HAP-1 (cell line): Measurements from ENCODE around the gene H1-8.
"Not testable (repeated sequence)": the region's sequence is repeated elsewhere in the genome, so short reads cannot be mapped to it uniquely, and the experiment has no call there.

Source experiments
- DNase-seq, 2 experiments: peaks; one replicate each; pipeline ENCODE4 v3.0.0-alpha.2; 2016 to 2020; ENCODE audit warnings: low spot score in 2 of 2
- H3K27me3 ChIP-seq: fragments of 250-450 bp; sonication (Bioruptor Pico); 2 replicates; pipeline ENCODE4 v1.5.1; 2020; ENCODE audit warnings: low read depth, mild to moderate bottlenecking, moderate library complexity
- H3K36me3 ChIP-seq: fragments of 250-450 bp; sonication (Bioruptor Pico); replicated peaks from 2 replicates; pipeline ENCODE4 v1.5.1; 2020; ENCODE audit warnings: mild to moderate bottlenecking
- H3K4me1 ChIP-seq: fragments of 250-450 bp; sonication (Bioruptor Pico); 2 replicates; pipeline ENCODE4 v1.5.1; 2020; ENCODE audit warnings: mild to moderate bottlenecking
- H3K4me3 ChIP-seq: fragments of 250-450 bp; sonication (Bioruptor Pico); 2 replicates; pipeline ENCODE4 v1.5.1; 2020; ENCODE audit warnings: mild to moderate bottlenecking, moderate library complexity
- H3K9me3 ChIP-seq: fragments of 250-450 bp; sonication (Bioruptor Pico); 2 replicates; pipeline ENCODE4 v1.5.1; 2020; ENCODE audit warnings: mild to moderate bottlenecking, moderate library complexity
- in situ Hi-C: fragments of 300-500 bp; cut with MboI; formaldehyde crosslinking; loops from 3 replicates; pipeline ENCODE4 v1.14.3; 2020; ENCODE audit warnings: low sequenced_read_pairs, inconsistent platforms, mixed read lengths

H1-8 gene

DNA sequence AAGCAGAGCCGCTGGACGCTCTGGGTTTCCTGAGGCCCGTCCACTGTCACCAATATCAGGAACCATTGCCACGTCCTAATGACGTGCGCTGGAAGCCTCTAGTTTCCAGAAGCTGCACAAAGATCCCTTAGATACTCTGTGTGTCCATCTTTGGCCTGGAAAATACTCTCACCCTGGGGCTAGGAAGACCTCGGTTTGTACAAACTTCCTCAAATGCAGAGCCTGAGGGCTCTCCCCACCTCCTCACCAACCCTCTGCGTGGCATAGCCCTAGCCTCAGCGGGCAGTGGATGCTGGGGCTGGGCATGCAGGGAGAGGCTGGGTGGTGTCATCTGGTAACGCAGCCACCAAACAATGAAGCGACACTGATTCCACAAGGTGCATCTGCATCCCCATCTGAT lies 11.3 kb upstream of the H1-8 start:
- no peak overlapping the region for H3K4me3 ChIP-seq
- no peaks in the 10 kb centered on the region for H3K36me3 ChIP-seq
- in situ Hi-C loops, result no loop called here
- no peak for DNase-seq
- no peaks in the 10 kb centered on the region for H3K9me3 ChIP-seq
- no peaks in the 10 kb centered on the region for H3K27me3 ChIP-seq
- no peaks in the 10 kb centered on the region for H3K4me1 ChIP-seq

- no peaks in the 10 kb centered on the region for H3K36me3 ChIP-seq
- no peak overlapping the region for H3K4me3 ChIP-seq
- no peaks in the 10 kb centered on the region for H3K9me3 ChIP-seq
- in situ Hi-C loops, result no loop called here
- no peaks in the 10 kb centered on the region for H3K4me1 ChIP-seq
- DNase-seq, result no peak
- no peaks in the 10 kb centered on the region for H3K27me3 ChIP-seq
These were observed 10.7 kb upstream of the H1-8 start for GRCh38 chr3:129532261-129532660.

- no peaks in the 10 kb centered on the region for H3K4me1 ChIP-seq
- no peaks in the 10 kb centered on the region for H3K9me3 ChIP-seq
These were observed 9.6 kb upstream of the H1-8 start for GRCh38 chr3:129533406-129533805.

GRCh38 chr3:129534428-129535027 lies 8.4 kb upstream of the H1-8 start:
- no peak for DNase-seq
- in situ Hi-C loops, result no loop called here
- Histone ChIP-seq H3K36me3 (no peaks in the 10 kb centered on the region), H3K4me1 (no peaks in the 10 kb centered on the region), H3K27me3 (no peaks in the 10 kb centered on the region), H3K4me3 (no peak overlapping the region), H3K9me3 (no peaks in the 10 kb centered on the region)

More at GRCh38 chr3:129533406-129533805, 9.6 kb upstream of the H1-8 start:
- no peaks in the 10 kb centered on the region for H3K36me3 ChIP-seq
- no peak overlapping the region for H3K4me3 ChIP-seq
- no peak for DNase-seq
- in situ Hi-C loops, result no loop called here
- no peaks in the 10 kb centered on the region for H3K27me3 ChIP-seq

DNA sequence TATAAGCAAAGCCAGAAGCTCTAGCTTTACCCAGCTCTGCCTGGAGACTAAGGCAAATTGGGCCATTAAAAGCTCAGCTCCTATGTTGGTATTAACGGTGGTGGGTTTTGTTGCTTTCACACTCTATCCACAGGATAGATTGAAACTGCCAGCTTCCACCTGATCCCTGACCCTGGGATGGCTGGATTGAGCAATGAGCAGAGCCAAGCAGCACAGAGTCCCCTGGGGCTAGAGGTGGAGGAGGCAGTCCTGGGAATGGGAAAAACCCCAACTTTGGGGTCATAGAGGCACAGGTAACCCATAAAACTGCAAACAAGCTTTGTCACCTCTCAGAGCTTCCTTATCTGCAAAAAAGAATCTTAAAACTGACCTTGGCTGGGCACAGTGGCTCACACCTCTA lies 7.9 kb upstream of the H1-8 start:
- Histone ChIP-seq H3K4me1 (no peaks in the 10 kb centered on the region), H3K36me3 (no peaks in the 10 kb centered on the region), H3K27me3 (no peaks in the 10 kb centered on the region), H3K4me3 (no peak overlapping the region), H3K9me3 (no peaks in the 10 kb centered on the region)
- DNase-seq, result no peak
- in situ Hi-C loops, result no loop called here

- DNase-seq, result no peak
- Histone ChIP-seq H3K4me3 (no peak overlapping the region), H3K36me3 (no peaks in the 10 kb centered on the region), H3K9me3 (no peaks in the 10 kb centered on the region), H3K4me1 (no peaks in the 10 kb centered on the region), H3K27me3 (no peaks in the 10 kb centered on the region)
- in situ Hi-C loops, result no loop called here
These were observed 6.7 kb upstream of the H1-8 start for GRCh38 chr3:129536374-129536667.

DNA sequence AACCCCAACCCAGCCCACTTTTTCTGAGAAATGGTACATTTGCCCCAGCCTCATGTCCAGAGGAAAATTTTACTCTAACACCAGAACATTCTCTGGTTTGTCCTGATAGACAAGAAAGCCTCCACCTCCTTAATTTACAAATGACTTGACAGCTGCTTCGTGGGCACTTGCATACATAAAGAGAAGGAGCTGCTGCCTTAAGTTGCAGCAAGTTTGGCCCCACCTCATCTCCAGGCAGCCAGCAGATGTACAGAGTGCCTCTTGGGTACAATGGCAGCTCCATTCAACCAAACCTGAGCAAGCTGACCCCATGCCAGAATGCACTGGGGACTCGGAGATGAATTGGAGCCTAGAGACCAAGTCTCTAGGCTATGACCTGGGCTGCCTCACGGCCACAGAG lies 6.2 kb upstream of the H1-8 start:
- Histone ChIP-seq H3K9me3 (no peaks in the 10 kb centered on the region), H3K4me1 (no peaks in the 10 kb centered on the region), H3K4me3 (no peak overlapping the region), H3K27me3 (no peaks in the 10 kb centered on the region), H3K36me3 (no peaks in the 10 kb centered on the region)
- in situ Hi-C loops, result no loop called here
- no peak for DNase-seq

DNA sequence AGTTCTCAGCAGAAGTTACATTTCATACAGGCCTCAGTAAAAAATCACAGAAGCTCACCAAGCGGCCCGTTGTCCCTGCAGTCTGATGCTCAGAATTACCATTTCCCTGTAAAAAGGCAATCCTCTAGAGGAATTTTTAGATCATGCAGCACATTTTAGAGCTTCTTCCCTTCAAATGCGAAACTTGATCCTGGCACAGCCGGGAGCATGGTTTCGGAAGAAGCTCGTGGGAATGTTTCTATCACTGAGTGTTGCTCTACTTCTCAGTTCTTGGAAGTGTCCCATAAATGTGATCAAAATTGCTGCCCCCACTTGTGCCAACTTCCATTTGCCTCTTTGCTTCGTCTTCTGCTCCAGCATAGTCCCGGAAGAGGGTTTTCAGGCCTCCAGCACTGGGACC lies 3.8 kb upstream of the H1-8 start:
- Histone ChIP-seq H3K4me3 (no peak overlapping the region), H3K27me3 (no peaks in the 10 kb centered on the region), H3K36me3 (no peaks in the 10 kb centered on the region), H3K9me3 (no peaks in the 10 kb centered on the region), H3K4me1 (no peaks in the 10 kb centered on the region)
- in situ Hi-C loops, result no loop called here
- no peak for DNase-seq

DNA sequence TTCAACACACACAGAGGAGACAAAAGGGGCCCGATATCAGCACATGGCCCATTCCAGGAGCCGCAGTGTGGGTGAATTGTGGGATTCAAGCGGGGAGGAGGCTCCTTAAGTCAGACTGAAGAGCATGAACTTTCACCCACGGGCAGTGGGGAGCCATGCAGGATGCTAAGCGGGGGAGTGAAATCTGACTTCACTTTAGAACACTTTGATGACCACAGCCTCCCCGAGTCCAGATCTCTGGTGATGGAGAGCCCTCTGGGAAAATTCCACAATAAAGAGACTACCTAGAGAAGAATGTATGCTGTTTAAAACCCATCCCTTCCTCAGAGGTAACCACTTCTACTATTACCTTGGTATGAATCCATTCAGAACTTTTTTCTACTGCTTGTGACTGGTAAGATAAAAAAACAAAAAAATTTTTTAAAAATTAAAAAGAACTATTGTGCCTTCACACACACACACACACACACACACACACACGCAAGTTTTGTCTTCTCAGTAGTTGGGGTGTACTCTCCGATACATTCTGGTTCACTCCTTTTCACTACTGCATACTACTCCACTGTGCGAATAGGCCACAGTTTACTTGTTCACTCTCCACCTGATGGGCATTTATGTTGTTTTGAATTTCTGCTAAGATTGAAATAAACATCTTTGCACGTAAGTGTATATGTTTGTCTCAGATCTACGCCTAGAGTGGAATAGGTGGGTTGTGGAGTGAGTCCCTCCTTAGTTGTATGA lies 2.0 kb upstream of the H1-8 start:
- no peak for DNase-seq
- in situ Hi-C loops, result no loop called here
- Histone ChIP-seq H3K27me3 (no peaks in the 10 kb centered on the region), H3K36me3 (no peaks in the 10 kb centered on the region), H3K4me3 (no peak overlapping the region), H3K9me3 (no peaks in the 10 kb centered on the region), H3K4me1 (no peaks in the 10 kb centered on the region; the same call in 1 of the 2 replicates)

DNA sequence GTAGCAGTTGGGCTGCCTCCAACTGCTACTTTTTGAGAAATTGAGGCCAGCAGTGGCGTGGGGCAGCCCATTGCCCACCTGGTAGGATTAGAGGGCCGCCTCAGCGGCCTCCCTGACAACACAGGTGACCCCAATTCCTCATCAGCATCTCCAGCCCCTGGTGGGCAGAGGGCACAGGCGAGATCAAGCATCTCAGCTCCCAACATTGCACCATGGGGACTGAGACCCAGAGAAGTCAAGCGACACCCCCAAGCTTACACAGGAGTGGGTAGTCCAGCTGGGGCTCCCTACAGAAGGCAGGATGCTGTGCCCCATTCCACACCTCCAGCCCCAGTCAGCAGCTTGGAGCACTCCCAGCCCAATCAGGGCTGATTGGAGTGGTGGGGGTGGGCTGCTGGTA lies 228 bp upstream of the H1-8 start:
- no peaks in the 10 kb centered on the region for H3K9me3 ChIP-seq
- no peak for DNase-seq
- in situ Hi-C loops, result no loop called here

DNA sequence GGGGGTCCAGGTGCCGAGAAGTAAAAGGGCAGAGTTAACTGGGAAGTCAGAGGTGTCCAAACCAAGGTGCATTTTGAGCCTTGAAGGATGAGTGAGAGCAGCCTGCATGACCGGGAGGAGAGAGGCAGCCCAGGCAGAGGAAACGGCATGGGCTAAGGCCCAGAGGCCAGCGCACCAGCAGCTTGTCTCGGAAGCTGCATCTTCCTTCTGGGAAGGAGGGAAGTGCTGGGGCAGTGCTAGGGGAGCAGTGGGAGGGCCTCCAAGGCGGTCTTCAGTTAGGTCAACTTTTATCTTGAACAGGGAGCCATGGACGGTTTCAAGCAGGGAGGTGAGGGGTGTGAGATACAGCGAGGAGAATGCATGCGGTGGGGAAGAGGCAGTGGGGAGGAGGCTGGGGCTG lies 1.0 kb downstream of the H1-8 start:
- in situ Hi-C loops, result no loop called here
- Histone ChIP-seq H3K9me3 (no peaks in the 10 kb centered on the region), H3K4me1 (no peaks in the 10 kb centered on the region; the same call in 1 of the 2 replicates), H3K4me3 (no peak overlapping the region), H3K27me3 (no peaks in the 10 kb centered on the region), H3K36me3 (no peaks in the 10 kb centered on the region)
- DNase-seq, result no peak

More for the DNA sequence above, 228 bp upstream of the H1-8 start:
- Histone ChIP-seq H3K36me3 (no peaks in the 10 kb centered on the region), H3K4me1 (no peaks in the 10 kb centered on the region; the same call in 1 of the 2 replicates), H3K4me3 (no peak overlapping the region), H3K27me3 (no peaks in the 10 kb centered on the region)

DNA sequence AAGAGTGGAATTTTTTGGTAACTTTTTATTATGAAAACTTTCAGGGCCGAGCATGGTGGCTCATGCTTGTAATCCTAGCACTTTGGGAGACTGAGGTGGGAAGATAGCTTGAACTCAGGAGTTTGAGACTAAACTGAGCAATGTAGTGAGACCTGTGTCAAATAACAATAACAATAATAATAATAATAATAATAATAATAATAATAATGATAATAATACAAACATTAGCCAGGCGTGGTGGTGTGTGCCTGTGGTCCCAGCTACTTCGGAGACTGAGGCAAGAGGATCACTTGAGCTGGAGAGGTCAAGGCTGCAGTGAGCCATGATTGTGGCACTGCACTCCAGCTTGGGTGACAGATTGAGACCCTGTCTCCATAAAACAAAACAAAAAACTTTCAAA lies 3.0 kb downstream of the H1-8 start:
- H3K36me3 ChIP-seq, H3K27me3 ChIP-seq, H3K4me3 ChIP-seq, in situ Hi-C loops, H3K4me1 ChIP-seq, DNase-seq, H3K9me3 ChIP-seq: not testable (repeated sequence)

GRCh38 chr3:129547241-129547640 lies 4.3 kb downstream of the H1-8 start:
- H3K4me1 ChIP-seq, result no peaks in the 10 kb centered on the region; the same call in 1 of the 2 replicates
- H3K9me3 ChIP-seq, result no peaks in the 10 kb centered on the region
- no peak overlapping the region for H3K4me3 ChIP-seq
- no peak for DNase-seq
- in situ Hi-C loops, result no loop called here
- no peaks in the 10 kb centered on the region for H3K36me3 ChIP-seq
- H3K27me3 ChIP-seq, result no peaks in the 10 kb centered on the region

- Histone ChIP-seq H3K4me3 (no peak overlapping the region), H3K4me1 (no peaks in the 10 kb centered on the region; the same call in 1 of the 2 replicates), H3K27me3 (no peaks in the 10 kb centered on the region), H3K9me3 (no peaks in the 10 kb centered on the region), H3K36me3 (no peaks in the 10 kb centered on the region)
- no peak for DNase-seq
- in situ Hi-C loops, result no loop called here
These were observed 5.4 kb downstream of the H1-8 start for GRCh38 chr3:129548104-129548965.
